CD4-positive, alpha-beta T cell treated with Interleukin-2 at 100 ng/mL for 4 hours (primary cell): ENCODE results near the gene DBF4B.
"Not testable (repeated sequence)": the region's sequence is repeated elsewhere in the genome, so short reads cannot be mapped to it uniquely, and the experiment has no call there.

Experiments
- DNase-seq: peaks from one replicate; pipeline ENCODE4 v3.0.0-alpha.2; 2020; ENCODE audit warnings: low spot score

Gene DBF4B

GRCh38 chr17:44708401-44709263 lies at the start of gene DBF4B:
TSS of gene DBF4B (plus strand) at chr17:44708665. CDS start at chr17:44708821, 156 bp downstream.
- DNase-seq = peak; percentile 92

GRCh38 chr17:44661835-44662234 lies 46.6 kb upstream of the DBF4B start:
- DNase-seq = no peak

GRCh38 chr17:44663095-44663494 lies 45.4 kb upstream of the DBF4B start:
- no peak for DNase-seq

- no peak for DNase-seq
These were observed 43.6 kb upstream of the DBF4B start for GRCh38 chr17:44664867-44665266.

- no peak for DNase-seq
These were observed 42.5 kb upstream of the DBF4B start for GRCh38 chr17:44666006-44666405.

- no peak for DNase-seq
These were observed 35.9 kb upstream of the DBF4B start for GRCh38 chr17:44672479-44673093.

GRCh38 chr17:44673893-44674292 lies 34.6 kb upstream of the DBF4B start:
- no peak for DNase-seq

GRCh38 chr17:44677136-44677535 lies 31.3 kb upstream of the DBF4B start:
- DNase-seq = no peak

GRCh38 chr17:44683303-44683702 lies 25.2 kb upstream of the DBF4B start:
- not testable (repeated sequence) for DNase-seq

GRCh38 chr17:44687756-44688155 lies 20.7 kb upstream of the DBF4B start:
- DNase-seq = no peak

- no peak for DNase-seq
These were observed 20.3 kb upstream of the DBF4B start for GRCh38 chr17:44688200-44688599.

GRCh38 chr17:44688675-44689476 lies 19.6 kb upstream of the DBF4B start:
- DNase-seq = no peak

GRCh38 chr17:44689477-44690217 lies 18.8 kb upstream of the DBF4B start, which contains the start of gene CCDC43:
TSS of gene CCDC43 (minus strand) at chr17:44689776. CDS start at chr17:44689753, 23 bp downstream.
- peak; percentile 93 for DNase-seq

- DNase-seq = peak; percentile 9
These were observed 17.6 kb upstream of the DBF4B start for GRCh38 chr17:44690746-44691306.

- DNase-seq = no peak
These were observed 14.9 kb upstream of the DBF4B start for GRCh38 chr17:44693609-44694008.

- not testable (repeated sequence) for DNase-seq
These were observed 8.2 kb upstream of the DBF4B start for GRCh38 chr17:44700288-44700687.

- DNase-seq = no peak
These were observed 587 bp upstream of the DBF4B start for GRCh38 chr17:44707755-44708400.

- no peak for DNase-seq
These were observed 11.0 kb downstream of the DBF4B start for GRCh38 chr17:44719444-44719843.

- no peak for DNase-seq
These were observed 13.8 kb downstream of the DBF4B start for GRCh38 chr17:44722254-44722653.

- not testable (repeated sequence) for DNase-seq
These were observed 17.7 kb downstream of the DBF4B start for GRCh38 chr17:44726121-44726520.

- DNase-seq = no peak
These were observed 25.3 kb downstream of the DBF4B start for GRCh38 chr17:44733753-44734152.
